Lower leg skin (tissue), 3 donors: Measurements from ENCODE around the gene GSE1.

Experiments used
- POLR2A ChIP-seq, 2 donors: fragments of 450-650 bp; IDR thresholded peaks; one replicate each; pipeline ENCODE4 v1.6.1; 2016 to 2017; ENCODE audit warnings: antibody characterized with exemption in 2 of 2, mild to moderate bottlenecking in 1 of 2, moderate library complexity in 1 of 2
- TF ChIP-seq, protein P1 (sequence below), 3 donors: fragments of 450-650 bp; IDR thresholded peaks; one replicate each; pipeline ENCODE4 v1.5.1; 2016; ENCODE audit warnings: antibody characterized with exemption in 3 of 3, mild to moderate bottlenecking in 3 of 3, moderate library complexity in 2 of 3

DNA sequence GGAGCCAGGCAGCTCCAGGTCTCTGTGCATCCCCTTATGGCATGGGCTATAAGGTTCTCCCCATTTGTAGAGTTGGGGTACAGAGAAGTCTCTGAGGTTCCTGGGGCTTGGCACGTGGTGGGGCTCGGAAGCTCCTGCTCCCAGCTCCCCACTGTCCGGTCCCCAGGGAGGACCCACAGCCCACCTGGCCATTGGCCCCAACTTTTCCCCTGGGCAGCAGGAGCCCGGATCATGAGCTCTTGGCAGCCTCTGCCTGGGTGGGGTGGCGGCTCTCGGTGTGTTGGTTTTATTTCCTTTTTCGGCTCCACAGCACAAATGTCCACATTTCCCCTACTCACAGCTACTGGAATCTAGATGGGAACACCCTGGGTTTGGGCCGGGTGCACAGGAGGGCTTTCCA, 30.5 kb downstream of the GSE1 start:
- TF ChIP-seq, protein P1, sequence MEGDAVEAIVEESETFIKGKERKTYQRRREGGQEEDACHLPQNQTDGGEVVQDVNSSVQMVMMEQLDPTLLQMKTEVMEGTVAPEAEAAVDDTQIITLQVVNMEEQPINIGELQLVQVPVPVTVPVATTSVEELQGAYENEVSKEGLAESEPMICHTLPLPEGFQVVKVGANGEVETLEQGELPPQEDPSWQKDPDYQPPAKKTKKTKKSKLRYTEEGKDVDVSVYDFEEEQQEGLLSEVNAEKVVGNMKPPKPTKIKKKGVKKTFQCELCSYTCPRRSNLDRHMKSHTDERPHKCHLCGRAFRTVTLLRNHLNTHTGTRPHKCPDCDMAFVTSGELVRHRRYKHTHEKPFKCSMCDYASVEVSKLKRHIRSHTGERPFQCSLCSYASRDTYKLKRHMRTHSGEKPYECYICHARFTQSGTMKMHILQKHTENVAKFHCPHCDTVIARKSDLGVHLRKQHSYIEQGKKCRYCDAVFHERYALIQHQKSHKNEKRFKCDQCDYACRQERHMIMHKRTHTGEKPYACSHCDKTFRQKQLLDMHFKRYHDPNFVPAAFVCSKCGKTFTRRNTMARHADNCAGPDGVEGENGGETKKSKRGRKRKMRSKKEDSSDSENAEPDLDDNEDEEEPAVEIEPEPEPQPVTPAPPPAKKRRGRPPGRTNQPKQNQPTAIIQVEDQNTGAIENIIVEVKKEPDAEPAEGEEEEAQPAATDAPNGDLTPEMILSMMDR (IDR thresholded peaks at IDR 0.05) = no peak
- TF ChIP-seq POLR2A (IDR thresholded peaks at IDR 0.05) = no peak
